NCI-H2029 (cell line): ENCODE measurements around the gene DLGAP5.

ENCODE experiments used
- DNase-seq: peaks from one replicate; lab custom pipeline; 2025; lab: John Stamatoyannopoulos, UW

The DLGAP5 gene

GRCh38 chr14:55180434-55180833 lies 11.0 kb downstream of the DLGAP5 start:
- no peak for DNase-seq

DNA sequence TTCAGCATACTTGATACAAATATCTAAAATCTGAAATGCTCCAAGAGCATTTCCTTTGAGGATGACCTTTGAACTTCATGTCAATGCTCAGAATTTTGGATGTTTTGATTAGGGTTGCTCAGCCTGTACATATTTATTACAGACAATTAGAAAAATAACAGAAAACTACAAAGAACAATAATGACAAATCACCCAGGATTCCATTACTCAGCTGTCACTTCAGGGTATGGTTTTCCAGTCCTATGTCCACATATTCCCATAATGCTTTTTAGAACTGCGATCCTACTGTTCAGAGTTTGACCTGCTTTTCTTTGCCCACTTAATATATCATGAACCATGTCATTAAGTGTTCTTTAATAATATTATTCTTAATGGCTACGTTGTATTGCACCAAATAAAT lies 11.4 kb downstream of the DLGAP5 start:
- DNase-seq: no peak

- DNase-seq: no peak
Observed at GRCh38 chr14:55170526-55170925, 20.9 kb downstream of the DLGAP5 start.

DNA sequence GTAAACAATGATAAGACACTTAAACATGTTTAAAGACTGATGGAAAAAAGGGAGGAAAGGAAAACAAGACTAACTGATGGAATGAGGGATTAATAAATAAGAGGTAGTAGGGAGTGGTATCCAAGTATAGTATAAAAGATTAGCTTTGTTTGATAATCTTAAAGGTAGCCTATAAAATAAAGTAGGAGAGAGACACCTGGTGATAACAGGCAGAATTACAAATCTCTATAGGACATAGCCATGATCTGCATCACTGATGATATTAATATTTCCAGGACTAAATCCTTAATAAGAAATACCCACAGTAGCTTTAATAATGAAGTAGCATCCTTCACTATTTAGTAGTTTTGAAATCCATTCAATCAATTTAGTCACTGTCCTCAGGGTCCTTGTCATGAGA lies 30.4 kb downstream of the DLGAP5 start:
- DNase-seq: peak; percentile 57

- DNase-seq: no peak
Observed at GRCh38 chr14:55158412-55158811, 33.0 kb downstream of the DLGAP5 start.

- no peak for DNase-seq
Observed at GRCh38 chr14:55157080-55157479, 34.3 kb downstream of the DLGAP5 start.

DNA sequence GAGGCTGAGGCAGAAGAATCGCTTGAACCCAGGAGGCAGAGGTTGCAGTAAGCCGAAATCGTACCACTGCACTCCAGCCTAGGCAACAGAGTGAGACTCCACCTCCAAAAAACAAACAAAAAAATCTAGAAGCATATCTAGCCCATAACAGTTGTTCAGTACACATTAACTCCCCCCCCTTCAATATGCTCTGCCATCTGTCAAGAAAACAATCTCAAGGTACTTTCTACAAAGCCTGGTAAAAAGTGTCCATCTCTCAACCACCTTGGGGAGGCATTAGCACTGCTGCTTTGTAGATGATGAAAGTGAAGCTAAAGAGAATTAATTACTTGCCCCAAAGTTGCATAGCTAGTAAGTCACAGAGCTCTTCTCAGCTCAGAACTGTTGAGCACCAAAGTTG lies 37.4 kb downstream of the DLGAP5 start:
- DNase-seq: no peak

GRCh38 chr14:55152052-55152753 lies 39.2 kb downstream of the DLGAP5 start:
- DNase-seq: no peak

GRCh38 chr14:55151601-55152000 lies 39.8 kb downstream of the DLGAP5 start:
- DNase-seq: no peak

DNA sequence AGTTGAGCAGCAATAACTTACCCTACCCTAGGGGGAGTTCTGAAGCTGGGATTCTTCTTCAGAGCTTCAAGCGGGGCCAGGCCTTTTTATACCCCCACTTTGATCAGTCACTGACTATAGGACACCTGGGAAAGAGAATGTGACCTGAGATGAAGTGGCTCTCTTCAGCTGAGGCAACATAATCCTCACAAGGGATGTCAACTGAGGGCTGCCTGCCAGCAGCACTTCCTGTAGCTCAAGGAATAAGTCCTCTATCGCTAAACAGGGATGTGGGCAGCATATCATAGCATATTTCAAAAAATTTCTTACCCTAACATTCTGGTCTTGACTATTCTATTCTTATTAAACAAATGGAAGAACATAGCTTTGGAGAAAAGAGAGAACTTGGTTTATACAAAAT lies 45.0 kb downstream of the DLGAP5 start:
- peak; percentile 92 for DNase-seq

DNA sequence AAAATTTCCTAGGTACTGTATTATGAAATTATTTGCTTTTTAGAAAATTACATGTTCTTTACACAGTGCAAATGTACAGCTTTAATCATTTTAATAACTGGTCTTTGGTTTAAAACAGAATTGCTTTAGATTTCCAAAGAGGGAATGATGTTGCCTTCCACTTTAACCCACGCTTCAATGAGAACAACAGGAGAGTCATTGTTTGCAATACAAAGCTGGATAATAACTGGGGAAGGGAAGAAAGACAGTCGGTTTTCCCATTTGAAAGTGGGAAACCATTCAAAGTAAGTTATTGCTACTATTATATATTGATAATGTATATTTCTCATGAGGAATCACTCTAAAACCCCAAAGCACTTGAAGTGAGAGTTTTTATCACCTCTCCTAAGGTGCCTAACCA lies 48.9 kb downstream of the DLGAP5 start:
- no peak for DNase-seq

DNA sequence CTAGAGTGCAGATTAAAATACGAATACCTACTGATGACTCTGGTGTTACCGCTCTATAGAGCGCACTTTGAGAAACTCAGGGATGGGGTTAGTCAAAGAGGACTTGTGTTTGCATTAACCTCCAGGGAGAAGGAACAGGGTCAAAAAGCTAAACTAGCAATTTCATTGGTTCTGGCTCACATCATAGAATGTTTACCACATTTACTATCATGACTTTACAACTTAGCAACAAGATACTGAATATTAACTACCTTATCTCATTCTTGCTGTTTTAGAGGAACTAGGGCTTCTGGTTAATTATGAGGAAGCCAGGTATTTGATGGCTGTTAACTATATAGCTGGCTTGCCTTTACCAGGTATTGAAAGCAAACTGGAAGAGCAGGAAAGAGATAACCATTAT lies 49.6 kb downstream of the DLGAP5 start:
- no peak for DNase-seq

GRCh38 chr14:55139696-55140509 lies 51.5 kb downstream of the DLGAP5 start:
- DNase-seq: no peak

DNA sequence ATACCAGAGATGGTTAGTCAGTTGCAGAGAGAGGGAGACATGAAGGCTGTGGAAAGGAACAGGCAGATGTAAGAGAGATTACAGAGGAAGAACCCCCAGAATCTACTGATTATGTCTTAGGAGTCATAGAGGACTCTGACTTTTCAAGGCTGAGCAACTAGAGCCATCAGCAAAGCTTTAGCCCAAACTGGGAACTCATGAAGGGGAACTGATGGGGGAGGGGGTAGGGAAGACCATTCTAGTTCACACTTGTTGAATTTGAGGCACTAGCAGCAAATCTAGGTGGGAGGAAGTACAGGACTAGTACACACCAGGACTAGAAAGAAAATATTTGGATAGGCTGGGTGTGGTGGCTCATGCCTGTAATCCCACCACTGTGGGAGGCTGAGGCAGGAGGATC lies 52.2 kb downstream of the DLGAP5 start:
- DNase-seq: no peak

DNA sequence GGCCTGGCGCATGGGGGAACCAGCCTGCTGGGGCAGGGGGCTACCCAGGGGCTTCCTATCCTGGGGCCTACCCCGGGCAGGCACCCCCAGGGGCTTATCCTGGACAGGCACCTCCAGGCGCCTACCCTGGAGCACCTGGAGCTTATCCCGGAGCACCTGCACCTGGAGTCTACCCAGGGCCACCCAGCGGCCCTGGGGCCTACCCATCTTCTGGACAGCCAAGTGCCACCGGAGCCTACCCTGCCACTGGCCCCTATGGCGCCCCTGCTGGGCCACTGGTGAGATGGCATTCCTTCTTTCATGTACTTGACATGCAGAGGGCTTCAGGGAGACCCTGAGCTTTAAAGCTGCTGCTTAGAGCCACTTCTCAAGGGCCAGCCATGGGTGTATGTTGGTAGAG lies 53.3 kb downstream of the DLGAP5 start:
- no peak for DNase-seq

- no peak for DNase-seq
Observed at GRCh38 chr14:55136885-55137786, 54.2 kb downstream of the DLGAP5 start.

- DNase-seq: no peak
Observed at GRCh38 chr14:55136241-55136640, 55.1 kb downstream of the DLGAP5 start.

- DNase-seq: no peak
Observed at GRCh38 chr14:55133416-55133815, 58.0 kb downstream of the DLGAP5 start.

- DNase-seq: peak; percentile 81
Observed at GRCh38 chr14:55131370-55132137, 59.8 kb downstream of the DLGAP5 start.

GRCh38 chr14:55130196-55130550 lies 61.2 kb downstream of the DLGAP5 start:
- no peak for DNase-seq

- peak; percentile 6 for DNase-seq
Observed at GRCh38 chr14:55129428-55130195, 61.8 kb downstream of the DLGAP5 start.
